ENCODE results near the gene ADCY1. TPM values are rescaled to one million over a fixed set of nuclear protein-coding genes. Genes with fewer than 3 reads are reported as not detected.

ADCY1 gene
- total RNA-seq, 1 experiment from 2014 or later: not detected

DNA sequence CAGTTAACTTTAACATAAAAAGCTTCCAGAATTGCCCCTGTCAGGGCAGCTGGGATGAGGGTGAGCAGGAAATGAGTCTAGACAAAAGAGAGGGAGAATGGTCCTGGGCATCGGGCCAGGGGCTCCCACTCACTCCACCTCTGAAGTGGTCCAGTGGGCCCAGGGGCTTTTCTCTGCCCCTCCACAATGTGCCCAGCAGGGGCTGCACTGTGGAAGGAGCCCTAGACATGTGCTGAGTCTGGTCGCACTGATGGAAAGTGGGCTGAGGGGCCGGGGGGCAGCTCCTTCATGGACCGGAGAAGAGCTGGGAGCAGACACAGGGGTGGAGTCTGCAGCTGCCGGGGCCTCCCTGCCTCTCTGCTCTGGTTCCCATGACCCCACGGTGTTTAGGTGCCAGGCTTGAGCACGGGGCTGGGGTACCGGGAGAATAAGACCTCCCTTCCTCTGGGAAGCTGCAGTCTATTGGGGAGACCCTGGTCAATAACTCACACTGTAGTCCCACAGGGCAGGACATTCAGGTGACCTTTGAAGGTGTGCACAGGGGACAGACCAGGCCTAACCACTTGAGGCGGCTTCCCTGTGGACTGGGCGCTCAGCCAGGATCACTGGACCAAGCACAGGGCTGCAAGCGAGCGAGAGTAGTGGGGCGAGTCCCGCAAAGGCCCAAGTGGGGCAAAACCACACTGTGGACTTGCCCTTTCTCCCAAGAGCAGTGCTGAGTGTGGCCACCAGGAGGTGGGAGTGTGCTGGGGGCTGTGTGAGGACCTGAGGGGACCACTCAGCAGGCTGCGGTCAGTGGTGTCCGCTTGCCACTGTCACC lies 6.1 kb downstream of the ADCY1 start:
- no peaks in the 10 kb centered on the region for H3K4me1 ChIP-seq (ENCODE audit: low read length)
- DNase-seq: peak; percentile 49
- H3K27ac ChIP-seq (ENCODE audit: low read length): no peak overlapping the region
- no peaks in the 10 kb centered on the region for H4K20me1 ChIP-seq (ENCODE audit: insufficient read depth, low read depth, low read length)
- no peaks in the 10 kb centered on the region for H3K9me2 ChIP-seq (replicated peaks; ENCODE audit: insufficient read depth, low read length)
- no peak overlapping the region for H3K9ac ChIP-seq (ENCODE audit: low read length)
- no peak overlapping the region for H3K4me2 ChIP-seq (ENCODE audit: low read depth, low read length, poor library complexity, severe bottlenecking)
- H3K9me3 ChIP-seq (ENCODE audit: low read length): no peaks in the 10 kb centered on the region
- no peak overlapping the region for H2AFZ ChIP-seq (ENCODE audit: low read length)
- no peaks in the 10 kb centered on the region for H3K79me2 ChIP-seq (ENCODE audit: low read length)
- H3K4me3 ChIP-seq (ENCODE audit: low read length): no peak overlapping the region
- no peaks in the 10 kb centered on the region for H3K27me3 ChIP-seq (ENCODE audit: low read length)
- no peaks in the 10 kb centered on the region for H3K36me3 ChIP-seq (ENCODE audit: insufficient read depth, low read length)

DNA sequence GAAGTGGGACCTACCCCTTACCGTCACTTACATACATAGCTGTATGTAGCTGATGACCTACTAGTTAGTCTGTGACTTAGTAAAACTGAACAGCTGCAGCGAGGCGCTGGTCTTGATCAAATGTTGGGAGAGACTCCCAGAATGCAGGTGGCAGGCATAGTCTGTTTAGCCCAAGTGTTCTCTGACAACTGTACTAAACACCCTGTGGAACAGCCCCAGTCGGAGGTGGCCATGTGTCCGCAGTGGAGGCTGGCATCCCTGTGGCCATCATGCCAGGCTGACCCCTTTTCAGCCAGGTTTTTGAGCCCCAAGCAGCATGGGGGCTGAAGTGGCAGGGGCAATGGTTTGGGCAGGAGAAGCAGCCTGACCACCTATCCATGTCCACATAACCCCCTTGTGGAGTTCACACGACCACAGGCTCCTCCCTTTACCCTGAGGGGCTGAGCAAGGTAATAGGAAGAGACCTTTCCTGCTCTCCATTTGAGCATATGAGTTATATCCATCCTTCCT lies 7.2 kb downstream of the ADCY1 start:
- DNase-seq: no peak
- Histone ChIP-seq H3K9me2 (replicated peaks; ENCODE audit: insufficient read depth, low read length) (no peaks in the 10 kb centered on the region), H3K4me1 (ENCODE audit: low read length) (no peaks in the 10 kb centered on the region), H3K27ac (ENCODE audit: low read length) (no peak overlapping the region), H3K4me3 (ENCODE audit: low read length) (no peak overlapping the region), H3K27me3 (ENCODE audit: low read length) (no peaks in the 10 kb centered on the region), H3K79me2 (ENCODE audit: low read length) (no peaks in the 10 kb centered on the region), H3K36me3 (ENCODE audit: insufficient read depth, low read length) (no peaks in the 10 kb centered on the region), H3K9me3 (ENCODE audit: low read length) (no peaks in the 10 kb centered on the region), H3K9ac (ENCODE audit: low read length) (no peak overlapping the region), H3K4me2 (ENCODE audit: low read depth, low read length, poor library complexity, severe bottlenecking) (no peak overlapping the region), H4K20me1 (ENCODE audit: insufficient read depth, low read depth, low read length) (no peaks in the 10 kb centered on the region), H2AFZ (ENCODE audit: low read length) (no peak overlapping the region)

DNA sequence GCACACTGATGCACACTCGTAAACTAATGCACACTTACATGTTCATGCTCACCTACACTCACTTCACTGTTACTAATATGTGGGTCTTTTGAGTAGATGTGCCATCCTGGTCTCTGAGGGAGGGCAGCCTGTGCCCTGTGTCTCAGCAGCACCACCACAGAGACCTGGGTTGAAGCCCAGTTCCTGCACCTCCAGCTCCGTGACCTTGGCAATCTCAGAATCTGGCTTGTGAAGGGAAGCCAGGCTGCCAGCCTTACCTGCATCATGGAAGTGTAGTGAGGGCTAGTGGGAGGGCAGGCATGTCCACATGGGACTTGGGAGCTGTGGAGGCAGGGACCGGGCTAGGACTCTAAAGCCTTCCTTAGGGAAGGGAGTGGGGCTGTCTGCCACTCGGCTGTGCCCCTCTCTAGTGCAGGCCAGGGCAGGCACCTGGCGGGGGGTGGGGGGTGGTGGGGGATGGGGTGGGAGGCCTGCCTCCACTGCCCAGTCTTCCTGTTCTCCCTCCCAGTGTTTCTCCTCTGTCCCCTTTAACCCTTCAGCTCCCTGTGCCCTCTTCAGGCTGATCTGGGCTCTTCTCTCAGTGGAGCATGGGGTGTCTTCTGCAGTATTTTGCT lies 8.1 kb downstream of the ADCY1 start:
- Histone ChIP-seq H2AFZ (ENCODE audit: low read length) (no peak overlapping the region), H3K9ac (ENCODE audit: low read length) (no peak overlapping the region), H3K79me2 (ENCODE audit: low read length) (no peaks in the 10 kb centered on the region), H3K27ac (ENCODE audit: low read length) (no peak overlapping the region), H3K4me1 (ENCODE audit: low read length) (no peaks in the 10 kb centered on the region), H3K4me2 (ENCODE audit: low read depth, low read length, poor library complexity, severe bottlenecking) (no peak overlapping the region), H4K20me1 (ENCODE audit: insufficient read depth, low read depth, low read length) (no peaks in the 10 kb centered on the region), H3K4me3 (ENCODE audit: low read length) (no peak overlapping the region), H3K36me3 (ENCODE audit: insufficient read depth, low read length) (no peaks in the 10 kb centered on the region), H3K27me3 (ENCODE audit: low read length) (no peaks in the 10 kb centered on the region), H3K9me2 (replicated peaks; ENCODE audit: insufficient read depth, low read length) (no peaks in the 10 kb centered on the region), H3K9me3 (ENCODE audit: low read length) (no peaks in the 10 kb centered on the region)
- no peak for DNase-seq

DNA sequence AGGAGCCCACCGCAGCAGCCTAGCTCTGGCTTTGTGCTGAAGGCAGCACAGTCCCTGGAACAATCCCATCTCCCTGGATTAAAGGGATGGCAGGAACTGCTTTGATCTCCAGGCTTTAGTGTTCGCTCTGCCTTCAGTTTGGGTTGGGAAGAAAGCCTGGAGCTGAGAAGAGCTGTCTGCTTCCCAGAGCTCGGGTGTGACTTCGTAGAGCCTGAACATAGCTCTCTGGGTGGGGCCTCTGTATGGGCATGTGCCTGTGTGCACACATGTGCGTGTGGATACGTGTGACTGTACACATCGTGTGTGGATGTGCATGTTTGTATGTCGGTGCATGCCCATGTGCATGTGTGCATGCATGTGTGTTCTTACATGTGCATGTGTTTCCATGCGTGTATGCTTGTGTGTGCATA lies 8.7 kb downstream of the ADCY1 start:
- Histone ChIP-seq H2AFZ (ENCODE audit: low read length) (no peak overlapping the region), H4K20me1 (ENCODE audit: insufficient read depth, low read depth, low read length) (no peaks in the 10 kb centered on the region), H3K36me3 (ENCODE audit: insufficient read depth, low read length) (no peaks in the 10 kb centered on the region), H3K4me2 (ENCODE audit: low read depth, low read length, poor library complexity, severe bottlenecking) (no peak overlapping the region), H3K4me1 (ENCODE audit: low read length) (no peaks in the 10 kb centered on the region), H3K9me3 (ENCODE audit: low read length) (no peaks in the 10 kb centered on the region), H3K4me3 (ENCODE audit: low read length) (no peak overlapping the region), H3K9ac (ENCODE audit: low read length) (no peak overlapping the region), H3K79me2 (ENCODE audit: low read length) (no peaks in the 10 kb centered on the region), H3K9me2 (replicated peaks; ENCODE audit: insufficient read depth, low read length) (no peaks in the 10 kb centered on the region), H3K27ac (ENCODE audit: low read length) (no peak overlapping the region), H3K27me3 (ENCODE audit: low read length) (no peaks in the 10 kb centered on the region)
- no peak for DNase-seq

DNA sequence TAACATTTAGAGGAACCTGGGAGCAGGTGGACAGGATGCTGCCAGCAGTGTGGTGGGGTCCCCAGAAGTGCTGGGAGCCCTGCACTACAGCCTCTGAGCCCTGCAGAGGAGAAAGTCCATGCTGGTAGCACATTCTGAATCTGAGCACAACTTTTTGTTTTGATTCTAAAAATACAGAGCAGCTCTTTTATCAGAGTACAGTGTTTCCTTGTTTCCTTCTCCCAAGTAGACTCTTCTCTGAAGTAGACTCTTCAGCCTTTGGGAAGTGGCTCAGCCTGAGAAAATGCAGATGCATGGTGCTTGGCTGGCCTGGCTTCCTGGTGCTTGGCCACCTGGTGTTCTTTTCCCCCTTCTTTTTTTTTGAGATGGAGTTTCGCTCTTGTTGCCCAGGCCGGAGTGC lies 9.1 kb downstream of the ADCY1 start:
- Histone ChIP-seq H3K9me2 (replicated peaks; ENCODE audit: insufficient read depth, low read length) (no peaks in the 10 kb centered on the region), H3K4me1 (ENCODE audit: low read length) (no peaks in the 10 kb centered on the region), H3K4me2 (ENCODE audit: low read depth, low read length, poor library complexity, severe bottlenecking) (no peak overlapping the region), H3K4me3 (ENCODE audit: low read length) (no peak overlapping the region), H3K9me3 (ENCODE audit: low read length) (no peaks in the 10 kb centered on the region), H2AFZ (ENCODE audit: low read length) (no peak overlapping the region), H3K36me3 (ENCODE audit: insufficient read depth, low read length) (no peaks in the 10 kb centered on the region), H3K27me3 (ENCODE audit: low read length) (no peaks in the 10 kb centered on the region), H3K27ac (ENCODE audit: low read length) (no peak overlapping the region), H4K20me1 (ENCODE audit: insufficient read depth, low read depth, low read length) (no peaks in the 10 kb centered on the region), H3K9ac (ENCODE audit: low read length) (no peak overlapping the region), H3K79me2 (ENCODE audit: low read length) (no peaks in the 10 kb centered on the region)
- no peak for DNase-seq

DNA sequence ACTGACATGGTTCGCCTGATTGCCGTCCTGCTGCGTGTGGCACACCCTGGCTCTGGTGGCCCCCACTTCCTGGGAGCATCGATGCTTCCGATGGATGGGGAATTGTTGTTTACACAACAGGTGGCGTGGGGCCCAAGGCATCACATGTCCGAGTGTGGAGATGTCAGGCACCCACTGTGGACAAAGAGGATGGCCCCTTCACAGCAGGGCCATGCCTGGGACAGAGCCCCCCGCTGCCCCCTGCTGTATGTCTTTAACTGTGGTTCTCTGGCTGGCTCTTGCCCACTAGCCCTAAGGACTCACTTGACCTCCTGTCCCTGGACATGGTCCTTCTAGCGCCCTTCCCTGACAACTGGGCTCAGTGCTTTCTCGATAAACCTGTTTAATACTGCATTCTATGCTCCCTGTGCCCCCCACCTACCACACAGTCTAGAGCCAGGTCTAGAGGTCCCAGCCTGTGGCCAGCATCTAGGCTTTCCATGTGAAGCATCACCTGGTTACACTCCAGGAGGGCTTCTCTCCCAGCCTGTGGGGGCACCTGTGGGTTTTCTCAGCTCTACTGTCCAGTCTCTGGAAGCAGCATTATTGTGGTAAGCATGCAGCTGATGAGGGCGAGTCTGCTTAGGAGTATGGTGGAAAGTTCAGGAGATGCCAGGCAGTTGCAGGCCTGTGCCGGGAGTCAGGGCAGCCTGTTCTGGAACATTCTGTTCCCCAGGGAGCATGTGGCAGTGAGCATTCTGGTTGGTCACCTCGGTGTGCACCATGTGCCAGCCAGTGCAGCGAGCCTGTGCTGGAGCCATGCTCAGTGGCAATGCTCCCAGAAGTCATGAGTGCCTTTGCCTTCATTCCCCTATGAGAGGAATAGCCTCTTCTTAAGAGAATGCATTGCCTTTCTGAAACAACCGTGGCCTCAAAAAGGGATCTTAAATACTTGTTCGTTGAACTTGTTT lies 10.4 kb downstream of the ADCY1 start:
- H3K27me3 ChIP-seq (ENCODE audit: low read length): no peaks in the 10 kb centered on the region
- H3K9me3 ChIP-seq (ENCODE audit: low read length): no peaks in the 10 kb centered on the region
- no peaks in the 10 kb centered on the region for H3K4me1 ChIP-seq (ENCODE audit: low read length)
- H3K36me3 ChIP-seq (ENCODE audit: insufficient read depth, low read length): no peaks in the 10 kb centered on the region
- H2AFZ ChIP-seq (ENCODE audit: low read length): no peak overlapping the region
- H3K4me2 ChIP-seq (ENCODE audit: low read depth, low read length, poor library complexity, severe bottlenecking): no peak overlapping the region
- H3K79me2 ChIP-seq (ENCODE audit: low read length): no peaks in the 10 kb centered on the region
- H3K4me3 ChIP-seq (ENCODE audit: low read length): no peak overlapping the region
- no peak for DNase-seq
- no peak overlapping the region for H3K9ac ChIP-seq (ENCODE audit: low read length)
- H3K27ac ChIP-seq (ENCODE audit: low read length): no peak overlapping the region
- no peaks in the 10 kb centered on the region for H3K9me2 ChIP-seq (replicated peaks; ENCODE audit: insufficient read depth, low read length)
- H4K20me1 ChIP-seq (ENCODE audit: insufficient read depth, low read depth, low read length): no peaks in the 10 kb centered on the region

DNA sequence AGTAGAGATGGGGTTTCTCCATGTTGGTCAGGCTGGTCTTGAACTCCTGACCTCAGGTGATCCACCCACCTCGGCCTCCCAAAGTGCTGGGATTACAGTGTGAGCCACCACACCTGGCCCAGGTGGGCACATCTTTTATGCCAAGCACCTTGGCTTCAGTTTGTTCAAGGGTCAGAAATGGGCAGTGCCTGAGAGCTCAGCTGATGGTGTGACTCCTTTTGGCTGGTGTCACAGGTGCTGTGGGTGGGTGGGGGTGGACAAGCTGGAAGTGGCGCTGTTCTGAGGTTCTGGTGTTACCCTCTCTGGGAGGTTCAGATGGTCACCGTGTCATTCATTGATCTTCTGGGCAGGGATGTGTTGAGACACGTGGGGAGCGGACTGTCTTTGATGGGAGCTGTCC lies 11.5 kb downstream of the ADCY1 start:
- Histone ChIP-seq H3K4me3 (ENCODE audit: low read length) (no peak overlapping the region), H3K79me2 (ENCODE audit: low read length) (no peaks in the 10 kb centered on the region), H3K9me2 (replicated peaks; ENCODE audit: insufficient read depth, low read length) (no peaks in the 10 kb centered on the region), H3K27me3 (ENCODE audit: low read length) (no peaks in the 10 kb centered on the region), H4K20me1 (ENCODE audit: insufficient read depth, low read depth, low read length) (no peaks in the 10 kb centered on the region), H2AFZ (ENCODE audit: low read length) (no peak overlapping the region), H3K4me1 (ENCODE audit: low read length) (no peaks in the 10 kb centered on the region), H3K27ac (ENCODE audit: low read length) (no peak overlapping the region), H3K36me3 (ENCODE audit: insufficient read depth, low read length) (no peaks in the 10 kb centered on the region), H3K9ac (ENCODE audit: low read length) (no peak overlapping the region), H3K4me2 (ENCODE audit: low read depth, low read length, poor library complexity, severe bottlenecking) (no peak overlapping the region), H3K9me3 (ENCODE audit: low read length) (no peaks in the 10 kb centered on the region)
- DNase-seq: no peak

Measured in Karpas-422 (cell line).